Omental fat pad (tissue), 4 donors: ENCODE measurements around the gene MINAR1. TPM values are rescaled to one million over a fixed set of nuclear protein-coding genes. Genes with fewer than 3 reads are reported as not detected.

Source experiments
- ATAC-seq: fragments of 150-250 bp; one replicate; pipeline ENCODE4 v1.9.1; 2016; ENCODE audit warnings: mild to moderate bottlenecking, moderate library complexity; ENCODE audit not compliant: low FRiP score
- DNase-seq: peaks from one replicate; pipeline ENCODE4 v3.0.0-alpha.2; 2019; ENCODE audit warnings: low spot score
- CTCF ChIP-seq, 3 donors: fragments of 450-650 bp; IDR thresholded peaks; one replicate each; pipeline ENCODE4 v1.5.1; 2016 to 2017; ENCODE audit warnings: antibody characterized with exemption in 3 of 3, mild to moderate bottlenecking in 3 of 3, moderate library complexity in 2 of 3
- total RNA-seq, 4 donors: library from RNA; depleted of rRNA; stranded (reverse); fragments of >200 nt; gene quantifications; one replicate each; pipeline ENCODE4 v1.1.0, GENCODE V29; 2016

MINAR1 gene
- total RNA-seq, 4 donors from 2014 or later = 0.24 to 0.47 (median 0.42) TPM

- DNase-seq (no peak), ATAC-seq (no peak)
- TF ChIP-seq CTCF (IDR thresholded peaks at IDR 0.05) = no peak
Observed at GRCh38 chr15:79479616-79480015, 47.5 kb downstream of the MINAR1 start.

GRCh38 chr15:79481793-79482192 is 49.7 kb downstream of the MINAR1 start:
- no peak for TF ChIP-seq CTCF (IDR thresholded peaks at IDR 0.05)
- ATAC-seq (no peak), DNase-seq (no peak)

Other genes with a start within 250 kb of the MINAR1 start
- gene ANKRD34C, start 149.6 kb upstream of the MINAR1 start, total RNA-seq = not detected
- gene TMED3, start 121.2 kb upstream of the MINAR1 start, total RNA-seq = 10 to 100 TPM; 32.9 to 42.4 (median 34.6) TPM